Smooth muscle cell (in vitro differentiated cells): Measurements from ENCODE around the gene LRRN1. TPM values are rescaled to one million over a fixed set of nuclear protein-coding genes. Genes with fewer than 3 reads are reported as not detected.

ENCODE experiments used
- DNase-seq: peaks from one replicate; lab custom pipeline; 2025; ENCODE audit not compliant: unreplicated experiment; lab: John Stamatoyannopoulos, UW
- H2AFZ ChIP-seq: fragments of 200-600 bp; sonication (generic); 2 replicates; pipeline ENCODE4 v1.6.0; 2016; ENCODE audit warnings: antibody characterized with exemption, low read depth, mild to moderate bottlenecking
- H3F3A ChIP-seq: fragments of 200-600 bp; sonication (generic); 2 replicates; pipeline ENCODE4 v1.6.0; 2017; ENCODE audit warnings: antibody characterized with exemption, low read depth
- H3K27ac ChIP-seq: fragments of 200-600 bp; sonication (generic); 2 replicates; pipeline ENCODE4 v1.5.1; 2016; ENCODE audit warnings: low read depth, mild to moderate bottlenecking
- H3K27me3 ChIP-seq: fragments of 200-600 bp; sonication (generic); 2 replicates; pipeline ENCODE4 v1.6.1; 2016; ENCODE audit warnings: low read depth, mild to moderate bottlenecking
- H3K36me3 ChIP-seq: fragments of 200-600 bp; sonication (generic); 2 replicates; pipeline ENCODE4 v1.5.1; 2016; ENCODE audit warnings: low read depth
- H3K4me1 ChIP-seq: fragments of 200-600 bp; sonication (generic); 2 replicates; pipeline ENCODE4 v1.5.1; 2016; ENCODE audit warnings: low read depth
- H3K4me2 ChIP-seq: fragments of 200-600 bp; sonication (generic); 2 replicates; pipeline ENCODE4 v1.6.0; 2016; ENCODE audit warnings: mild to moderate bottlenecking
- H3K4me3 ChIP-seq: fragments of 200-600 bp; sonication (generic); 2 replicates; pipeline ENCODE4 v1.5.1; 2016; ENCODE audit warnings: mild to moderate bottlenecking
- H3K79me2 ChIP-seq: fragments of 200-600 bp; sonication (generic); 2 replicates; pipeline ENCODE4 v1.6.0; 2016; ENCODE audit warnings: low read depth, mild to moderate bottlenecking
- H3K9ac ChIP-seq: fragments of 200-600 bp; sonication (generic); 2 replicates; pipeline ENCODE4 v1.6.0; 2016; ENCODE audit warnings: low read depth
- H3K9me3 ChIP-seq: fragments of 200-600 bp; sonication (generic); replicated peaks from 2 replicates; pipeline ENCODE4 v1.5.1; 2016; ENCODE audit warnings: low read depth
- H4K20me1 ChIP-seq: fragments of 200-600 bp; sonication (generic); 2 replicates; pipeline ENCODE4 v1.6.0; 2016; ENCODE audit warnings: low read depth
- CTCF ChIP-seq: fragments of 200-600 bp; sonication (generic); IDR thresholded peaks from 2 replicates; pipeline ENCODE4 v1.5.1; 2017; ENCODE audit warnings: borderline replicate concordance, mild to moderate bottlenecking, antibody characterized with exemption; ENCODE audit not compliant: insufficient read depth, poor library complexity, severe bottlenecking
- WGBS: methylation state at CpG from one replicate; pipeline ENCODE4 v1.1.7; 2016; ENCODE audit warnings: low lambda C conversion rate; 5-methylcytosine and 5-hydroxymethylcytosine counted together
- polyA plus RNA-seq: library from polyadenylated mRNA; unstranded; fragments of >200 nt; fragmentation: Nextera tagmentation; extraction: Ambion mirVana; gene quantifications from 2 replicates; pipeline ENCODE4 v1.2.1, GENCODE V29; 2016
- total RNA-seq: library from RNA; depleted of rRNA; stranded (reverse); fragments of >200 nt; gene quantifications from 2 replicates; pipeline ENCODE4 v1.2.3, GENCODE V29; 2014

The LRRN1 gene
- total and polyA plus RNA-seq, 2 experiments from 2014 or later = 8.5 to 17.0 TPM

- DNase-seq = no peak
- no peak for TF ChIP-seq CTCF
- 84% methylated on average over 5 of the region's 5 CpGs for whole genome bisulfite sequencing
Observed at GRCh38 chr3:3817865-3818264, 18.6 kb downstream of the LRRN1 start.

GRCh38 chr3:3821777-3822176 is 22.5 kb downstream of the LRRN1 start:
- H3K9ac ChIP-seq = no peak overlapping the region
- no peaks in the 10 kb centered on the region for H3K79me2 ChIP-seq
- H3K4me1 ChIP-seq = no peaks in the 10 kb centered on the region
- H3F3A ChIP-seq = no peaks in the 10 kb centered on the region
- no peaks in the 10 kb centered on the region for H3K9me3 ChIP-seq
- no peaks in the 10 kb centered on the region for H4K20me1 ChIP-seq
- DNase-seq = no peak
- no peak overlapping the region for H3K4me2 ChIP-seq
- H3K4me3 ChIP-seq = no peak overlapping the region
- WGBS = 80% methylated on average over 4 of the region's 4 CpGs
- no peaks in the 10 kb centered on the region for H3K36me3 ChIP-seq
- TF ChIP-seq CTCF = no peak
- H2AFZ ChIP-seq = no peak overlapping the region
- no peak overlapping the region for H3K27ac ChIP-seq
- no peaks in the 10 kb centered on the region for H3K27me3 ChIP-seq

More at GRCh38 chr3:3817865-3818264, 18.6 kb downstream of the LRRN1 start:
- Histone ChIP-seq H3F3A (no peaks in the 10 kb centered on the region), H3K9ac (no peak overlapping the region), H2AFZ (no peak overlapping the region), H3K36me3 (no peaks in the 10 kb centered on the region), H3K27ac (no peak overlapping the region), H3K4me3 (no peak overlapping the region), H3K4me1 (no peaks in the 10 kb centered on the region), H3K9me3 (no peaks in the 10 kb centered on the region), H3K4me2 (no peak overlapping the region), H3K27me3 (no peaks in the 10 kb centered on the region), H3K79me2 (no peaks in the 10 kb centered on the region), H4K20me1 (no peaks in the 10 kb centered on the region)

GRCh38 chr3:3825035-3825434 is 25.8 kb downstream of the LRRN1 start:
- Histone ChIP-seq H4K20me1 (no peaks in the 10 kb centered on the region), H3K27ac (no peak overlapping the region), H3K36me3 (no peaks in the 10 kb centered on the region), H2AFZ (no peak overlapping the region), H3F3A (no peaks in the 10 kb centered on the region), H3K4me3 (no peak overlapping the region), H3K4me2 (no peak overlapping the region), H3K27me3 (no peaks in the 10 kb centered on the region), H3K9ac (no peak overlapping the region), H3K79me2 (no peaks in the 10 kb centered on the region), H3K9me3 (no peaks in the 10 kb centered on the region), H3K4me1 (no peaks in the 10 kb centered on the region)
- WGBS = 94% methylated on average over 3 of the region's 3 CpGs
- no peak for TF ChIP-seq CTCF
- no peak for DNase-seq

- no peaks in the 10 kb centered on the region for H3F3A ChIP-seq
- no peaks in the 10 kb centered on the region for H3K27me3 ChIP-seq
- H3K79me2 ChIP-seq = no peaks in the 10 kb centered on the region
- TF ChIP-seq CTCF = no peak
- no peaks in the 10 kb centered on the region for H3K36me3 ChIP-seq
- no peak for DNase-seq
- no peak overlapping the region for H3K4me2 ChIP-seq
- H3K9me3 ChIP-seq = no peaks in the 10 kb centered on the region
- no peak overlapping the region for H3K27ac ChIP-seq
- H3K9ac ChIP-seq = no peak overlapping the region
- H2AFZ ChIP-seq = no peak overlapping the region
- no peaks in the 10 kb centered on the region for H3K4me1 ChIP-seq
- H3K4me3 ChIP-seq = no peak overlapping the region
- 93% methylated on average over 4 of the region's 4 CpGs for WGBS
- H4K20me1 ChIP-seq = no peaks in the 10 kb centered on the region
Observed at GRCh38 chr3:3826521-3826920, 27.3 kb downstream of the LRRN1 start.
